Stimulated activated CD4-positive, alpha-beta T cell treated with anti-CD3 and anti-CD28 coated beads, Interleukin-15, amount 100 ng/mL, for 48 hours (primary cell): Measurements from ENCODE around the gene HDAC7.
"Not testable (repeated sequence)": the region's sequence is repeated elsewhere in the genome, so short reads cannot be mapped to it uniquely, and the experiment has no call there.

Experiments used
- DNase-seq, 2 donors: peaks; one replicate each; pipeline ENCODE4 v3.0.0-alpha.2; 2020; ENCODE audit warnings: low read depth in 2 of 2

Gene HDAC7

GRCh38 chr12:47849261-47849660 lies 29.6 kb upstream of the HDAC7 start:
- DNase-seq = no peak

- no peak for DNase-seq
Observed at GRCh38 chr12:47848853-47849252, 29.1 kb upstream of the HDAC7 start.

- no peak for DNase-seq
Observed at GRCh38 chr12:47846294-47846996, 26.7 kb upstream of the HDAC7 start.

GRCh38 chr12:47845081-47845480 lies 25.4 kb upstream of the HDAC7 start:
- no peak for DNase-seq

- no peak for DNase-seq
Observed at GRCh38 chr12:47844264-47845019, 24.7 kb upstream of the HDAC7 start.

GRCh38 chr12:47843226-47843980 lies 23.7 kb upstream of the HDAC7 start:
- DNase-seq = no peak

- not testable (repeated sequence) for DNase-seq
Observed at GRCh38 chr12:47842543-47842942, 22.8 kb upstream of the HDAC7 start.

GRCh38 chr12:47841910-47842309 lies 22.2 kb upstream of the HDAC7 start:
- no peak for DNase-seq

GRCh38 chr12:47841501-47841900 lies 21.8 kb upstream of the HDAC7 start:
- DNase-seq = no peak

- no peak for DNase-seq
Observed at GRCh38 chr12:47840571-47840970, 20.9 kb upstream of the HDAC7 start.

- DNase-seq = no peak
Observed at GRCh38 chr12:47839214-47839876, 19.6 kb upstream of the HDAC7 start.

GRCh38 chr12:47838286-47838931 lies 18.7 kb upstream of the HDAC7 start:
- no peak for DNase-seq

- DNase-seq = no peak
Observed at GRCh38 chr12:47837190-47838171, 17.8 kb upstream of the HDAC7 start.

- no peak for DNase-seq
Observed at GRCh38 chr12:47835831-47836155, 16.1 kb upstream of the HDAC7 start.

GRCh38 chr12:47835006-47835830 lies 15.5 kb upstream of the HDAC7 start:
- DNase-seq = no peak

GRCh38 chr12:47834199-47834903 lies 14.6 kb upstream of the HDAC7 start:
- DNase-seq = no peak

- no peak for DNase-seq
Observed at GRCh38 chr12:47833591-47834012, 13.9 kb upstream of the HDAC7 start.

- DNase-seq = peak; percentile 81 to 83
Observed at GRCh38 chr12:47832263-47832933, 12.7 kb upstream of the HDAC7 start.
